ENCODE results near the gene H1-8. TPM values are rescaled to one million over a fixed set of nuclear protein-coding genes. Genes with fewer than 3 reads are reported as not detected.

H1-8 gene
- total and polyA plus RNA-seq, 9 of the 15 experiments (the other 6 are each of a cell fraction or from before 2014, with no cell fraction given), result not detected

GRCh38 chr3:129583289-129583688 is 40.3 kb downstream of the H1-8 start (continued):
- TF ChIP-seq, protein P1, sequence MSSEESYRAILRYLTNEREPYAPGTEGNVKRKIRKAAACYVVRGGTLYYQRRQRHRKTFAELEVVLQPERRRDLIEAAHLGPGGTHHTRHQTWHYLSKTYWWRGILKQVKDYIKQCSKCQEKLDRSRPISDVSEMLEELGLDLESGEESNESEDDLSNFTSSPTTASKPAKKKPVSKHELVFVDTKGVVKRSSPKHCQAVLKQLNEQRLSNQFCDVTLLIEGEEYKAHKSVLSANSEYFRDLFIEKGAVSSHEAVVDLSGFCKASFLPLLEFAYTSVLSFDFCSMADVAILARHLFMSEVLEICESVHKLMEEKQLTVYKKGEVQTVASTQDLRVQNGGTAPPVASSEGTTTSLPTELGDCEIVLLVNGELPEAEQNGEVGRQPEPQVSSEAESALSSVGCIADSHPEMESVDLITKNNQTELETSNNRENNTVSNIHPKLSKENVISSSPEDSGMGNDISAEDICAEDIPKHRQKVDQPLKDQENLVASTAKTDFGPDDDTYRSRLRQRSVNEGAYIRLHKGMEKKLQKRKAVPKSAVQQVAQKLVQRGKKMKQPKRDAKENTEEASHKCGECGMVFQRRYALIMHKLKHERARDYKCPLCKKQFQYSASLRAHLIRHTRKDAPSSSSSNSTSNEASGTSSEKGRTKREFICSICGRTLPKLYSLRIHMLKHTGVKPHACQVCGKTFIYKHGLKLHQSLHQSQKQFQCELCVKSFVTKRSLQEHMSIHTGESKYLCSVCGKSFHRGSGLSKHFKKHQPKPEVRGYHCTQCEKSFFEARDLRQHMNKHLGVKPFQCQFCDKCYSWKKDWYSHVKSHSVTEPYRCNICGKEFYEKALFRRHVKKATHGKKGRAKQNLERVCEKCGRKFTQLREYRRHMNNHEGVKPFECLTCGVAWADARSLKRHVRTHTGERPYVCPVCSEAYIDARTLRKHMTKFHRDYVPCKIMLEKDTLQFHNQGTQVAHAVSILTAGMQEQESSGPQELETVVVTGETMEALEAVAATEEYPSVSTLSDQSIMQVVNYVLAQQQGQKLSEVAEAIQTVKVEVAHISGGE (CRISPR knock-in tag; IDR thresholded peaks at IDR 0.05), result no peak
- TF ChIP-seq CCAR2 (IDR thresholded peaks at IDR 0.05; ENCODE audit: low read depth, low read length) (no peak), CHD1 (IDR thresholded peaks at IDR 0.05; ENCODE audit: low read length) (no peak), ZNF764 (CRISPR knock-in tag; IDR thresholded peaks at IDR 0.05; ENCODE audit: low read depth) (no peak)

- no peaks in the 10 kb centered on the region for H4K20me1 ChIP-seq (replicated peaks; ENCODE audit: control insufficient read depth, insufficient read depth, low read length)
- H3K4me1 ChIP-seq (replicated peaks in 1 of 2; ENCODE audit: control insufficient read depth in 2 of 2, insufficient read depth in 2 of 2, low read length in 2 of 2), result peaks cover 9 to 49% of the 10 kb centered on the region in 2 experiments; a peak in 4 of 5 replicates
- no peak overlapping the region for H2AFZ ChIP-seq (ENCODE audit: low read depth, low read length)
- CTCF ChIA-PET (ENCODE audit: low intra/inter-chr PET ratio), result no interaction called here
- no peaks in the 10 kb centered on the region for H3K9me3 ChIP-seq (replicated peaks; ENCODE audit: control insufficient read depth, insufficient read depth, low read depth, low read length)
- no peaks in the 10 kb centered on the region for H3K27me3 ChIP-seq (ENCODE audit: control insufficient read depth in 2 of 2, insufficient read depth in 2 of 2, low read length in 2 of 2)
- peak; percentile 29 for TF ChIP-seq RBM25 (IDR thresholded peaks at IDR 0.05; ENCODE audit: low read depth, low read length, severe bottlenecking)
- peak; percentile 44; the same call in 1 of the 2 replicates for TF ChIP-seq TFAP4 (CRISPR knock-in tag; IDR thresholded peaks at IDR 0.05; ENCODE audit: borderline replicate concordance)
- TF ChIP-seq ZBTB17 (CRISPR knock-in tag; IDR thresholded peaks at IDR 0.05), result no peak
- peak; percentile 13; the same call in 1 of the 2 replicates for TF ChIP-seq NR2C2 (CRISPR knock-in tag; IDR thresholded peaks at IDR 0.05)
- TF ChIP-seq NR2C2 (tag; IDR thresholded peaks at IDR 0.05), result peak; percentile 19; the same call in 1 of the 2 replicates
- no peak for TF ChIP-seq TRIM24 (IDR thresholded peaks at IDR 0.05)
- no peak for TF ChIP-seq ZNF830 (CRISPR knock-in tag; IDR thresholded peaks at IDR 0.05)
- TF ChIP-seq SRSF7 (optimal IDR thresholded peaks at IDR 0.05; ENCODE audit: low read depth, low read length), result no peak
- TF ChIP-seq CBFA2T2 (conservative IDR thresholded peaks at IDR 0.05), result no peak
- peak; percentile 54; the same call in 1 of the 2 replicates for TF ChIP-seq NR2C1 (IDR thresholded peaks at IDR 0.05)
- TF ChIP-seq NR2C1 (tag; IDR thresholded peaks at IDR 0.05), result peak; percentile 63
- TF ChIP-seq IRF2 (CRISPR knock-in tag; IDR thresholded peaks at IDR 0.05), result no peak
- BruUV-seq (replicated peaks), result no TSS peak
- peaks cover 22% of the 10 kb centered on the region; the same call in 2 of the 3 replicates for H3K36me3 ChIP-seq (ENCODE audit: control insufficient read depth, insufficient read depth, low read length)
- H3K79me2 ChIP-seq (ENCODE audit: control insufficient read depth, insufficient read depth, low read length), result no peaks in the 10 kb centered on the region; the same call in 2 of the 3 replicates
- no peak overlapping the region for H3K9ac ChIP-seq (ENCODE audit: insufficient read depth in 1 of 2, low read depth in 2 of 2, low read length in 2 of 2)
- FAIRE-seq, result no peak
- POLR2A ChIA-PET, result no interaction called here
- no peak for DNase-seq (ENCODE audit: extremely low read depth in 1 of 4, low spot score in 3 of 4)
- in situ Hi-C loops (cut with MboI) (no loop called here), intact Hi-C loops (cut with micrococcal nuclease) (no loop called here)
- WGBS (ENCODE audit: insufficient coverage, low coverage, missing lambda C conversion rate), result 93% methylated on average over 2 of the region's 3 CpGs
- no peak overlapping the region for H3K4me3 ChIP-seq
- no peak overlapping the region for H3K4me2 ChIP-seq (ENCODE audit: insufficient read depth, low read length)
- H3K27ac ChIP-seq (ENCODE audit: extremely low read depth, low read depth, low read length), result no peak overlapping the region
- no peak for ATAC-seq
- H3K9me1 ChIP-seq (ENCODE audit: control insufficient read depth, insufficient read depth, low read length), result no peaks in the 10 kb centered on the region
Observed at GRCh38 chr3:129584631-129585030, 41.7 kb downstream of the H1-8 start.
